Neural progenitor cell (in vitro differentiated cells): ENCODE results near the gene NBR1. TPM values are rescaled to one million over a fixed set of nuclear protein-coding genes. Genes with fewer than 3 reads are reported as not detected.
"Not testable (repeated sequence)": the region's sequence is repeated elsewhere in the genome, so short reads cannot be mapped to it uniquely, and the experiment has no call there.

Source experiments
- DNase-seq: peaks from one replicate; pipeline ENCODE4 v3.0.0-alpha.2; 2016; ENCODE audit warnings: low spot score
- H2AFZ ChIP-seq: fragments of 200-600 bp; sonication (generic); replicated peaks from 2 replicates; pipeline ENCODE4 v1.6.1; 2016; ENCODE audit warnings: antibody characterized with exemption
- H3F3A ChIP-seq: fragments of 200-600 bp; sonication (generic); 2 replicates; pipeline ENCODE4 v1.6.1; 2016; ENCODE audit warnings: antibody characterized with exemption, low read depth
- H3K27ac ChIP-seq: fragments of 200-600 bp; sonication (generic); 2 replicates; pipeline ENCODE4 v1.5.1; 2016; ENCODE audit warnings: mild to moderate bottlenecking
- H3K27me3 ChIP-seq: fragments of 200-600 bp; sonication (generic); 2 replicates; pipeline ENCODE4 v1.6.1; 2016; ENCODE audit warnings: mild to moderate bottlenecking, moderate library complexity
- H3K36me3 ChIP-seq: fragments of 200-600 bp; sonication (generic); 2 replicates; pipeline ENCODE4 v1.5.1; 2016
- H3K4me1 ChIP-seq: fragments of 200-600 bp; sonication (generic); 2 replicates; pipeline ENCODE4 v1.6.1; 2016; ENCODE audit warnings: mixed run types
- H3K4me2 ChIP-seq: fragments of 200-600 bp; sonication (generic); 2 replicates; pipeline ENCODE4 v1.6.1; 2016
- H3K4me3 ChIP-seq: fragments of 200-600 bp; sonication (generic); 2 replicates; pipeline ENCODE4 v1.5.1; 2016
- H3K79me2 ChIP-seq: fragments of 200-600 bp; sonication (generic); 2 replicates; pipeline ENCODE4 v1.6.1; 2016; ENCODE audit warnings: low read depth
- H3K9ac ChIP-seq: fragments of 200-600 bp; sonication (generic); 2 replicates; pipeline ENCODE4 v1.6.1; 2016
- H3K9me3 ChIP-seq: fragments of 200-600 bp; sonication (generic); 2 replicates; pipeline ENCODE4 v1.5.1; 2016; ENCODE audit warnings: low read depth
- H4K20me1 ChIP-seq: fragments of 200-600 bp; sonication (generic); 2 replicates; pipeline ENCODE4 v1.6.1; 2016; ENCODE audit warnings: low read depth
- H3K27ac Mint-ChIP-seq: 3 replicates; pipeline ENCODE4 v1.8.0; 2021; ENCODE audit warnings: mixed read lengths
- H3K27me3 Mint-ChIP-seq: 2 replicates; pipeline ENCODE4 v1.8.0; 2022; ENCODE audit warnings: low read depth, mild to moderate bottlenecking, inconsistent platforms, moderate library complexity, mixed read lengths; ENCODE audit not compliant: insufficient read depth
- H3K36me3 Mint-ChIP-seq: 3 replicates; pipeline ENCODE4 v1.8.0; 2021; ENCODE audit warnings: mixed read lengths
- H3K4me1 Mint-ChIP-seq: 3 replicates; pipeline ENCODE4 v1.8.0; 2021; ENCODE audit warnings: mixed read lengths
- H3K4me3 Mint-ChIP-seq: 3 replicates; pipeline ENCODE4 v1.8.0; 2021; ENCODE audit warnings: mild to moderate bottlenecking, moderate library complexity, mixed read lengths
- H3K9me3 Mint-ChIP-seq: 3 replicates; pipeline ENCODE4 v1.8.0; 2020; ENCODE audit warnings: mixed read lengths
- CTCF ChIP-seq: fragments of 200-600 bp; sonication (generic); IDR thresholded peaks from 2 replicates; pipeline ENCODE4 v1.5.1; 2017; ENCODE audit warnings: antibody characterized with exemption, mild to moderate bottlenecking
- EZH2 ChIP-seq: fragments of 200-600 bp; sonication (generic); IDR thresholded peaks from 2 replicates; pipeline ENCODE4 v1.6.1; 2017; ENCODE audit warnings: antibody characterized with exemption, mild to moderate bottlenecking, moderate library complexity
- EZH2phosphoT487 ChIP-seq: fragments of 200-600 bp; sonication (generic); IDR thresholded peaks from 2 replicates; pipeline ENCODE4 v1.6.1; 2017; ENCODE audit warnings: antibody characterized with exemption
- total RNA-seq: library from RNA; depleted of rRNA; stranded (reverse); fragments of >200 nt; gene quantifications from 2 replicates; pipeline ENCODE4 v1.2.3, GENCODE V29; 2015; ENCODE audit warnings: low replicate concordance

Gene NBR1
- total RNA-seq, 1 donor from 2014 or later: 76.5 TPM

- Mint-ChIP-seq H3K4me3 (no peak overlapping the region), H3K27ac (no peak overlapping the region), H3K27me3 (peaks cover 3% of the 10 kb centered on the region), H3K36me3 (no peaks in the 10 kb centered on the region), H3K4me1 (peaks cover 2% of the 10 kb centered on the region), H3K9me3 (no peaks in the 10 kb centered on the region)
- Histone ChIP-seq H3K4me1 (no peaks in the 10 kb centered on the region), H4K20me1 (no peaks in the 10 kb centered on the region), H3K4me2 (no peak overlapping the region), H3K79me2 (no peaks in the 10 kb centered on the region), H2AFZ (no peak overlapping the region), H3K36me3 (no peaks in the 10 kb centered on the region), H3K27ac (no peak overlapping the region), H3K4me3 (no peak overlapping the region), H3K9ac (no peak overlapping the region), H3F3A (no peaks in the 10 kb centered on the region), H3K27me3 (no peaks in the 10 kb centered on the region), H3K9me3 (no peaks in the 10 kb centered on the region)
- no peak for TF ChIP-seq CTCF
- no peak for TF ChIP-seq EZH2
- TF ChIP-seq EZH2phosphoT487: no peak
- DNase-seq: peak; percentile 10
Measured at GRCh38 chr17:43220511-43221125, 49.6 kb downstream of the NBR1 start.

GRCh38 chr17:43224146-43224705, 53.2 kb downstream of the NBR1 start:
- Histone ChIP-seq H3F3A (no peaks in the 10 kb centered on the region), H4K20me1 (no peaks in the 10 kb centered on the region), H3K4me3 (no peak overlapping the region), H3K9ac (no peak overlapping the region), H3K27ac (no peak overlapping the region), H2AFZ (no peak overlapping the region), H3K79me2 (no peaks in the 10 kb centered on the region), H3K9me3 (no peaks in the 10 kb centered on the region), H3K4me2 (no peak overlapping the region), H3K36me3 (no peaks in the 10 kb centered on the region), H3K4me1 (no peaks in the 10 kb centered on the region), H3K27me3 (no peaks in the 10 kb centered on the region)
- no peak overlapping the region for H3K4me3 Mint-ChIP-seq
- H3K4me1 Mint-ChIP-seq: peaks cover 2% of the 10 kb centered on the region
- H3K36me3 Mint-ChIP-seq: no peaks in the 10 kb centered on the region
- peaks cover 3% of the 10 kb centered on the region for H3K27me3 Mint-ChIP-seq
- H3K9me3 Mint-ChIP-seq: no peaks in the 10 kb centered on the region
- H3K27ac Mint-ChIP-seq: no peak overlapping the region
- DNase-seq: no peak
- TF ChIP-seq EZH2 (no peak), EZH2phosphoT487 (no peak), CTCF (no peak)

- no peak overlapping the region for H3K4me3 Mint-ChIP-seq
- DNase-seq: no peak
Measured at GRCh38 chr17:43226393-43226792, 55.4 kb downstream of the NBR1 start.

GRCh38 chr17:43228020-43228782, 57.2 kb downstream of the NBR1 start, which contains the start of gene CCDC200:
Gene CCDC200, minus strand, starts transcription at chr17:43228623. Its CDS starts 69 bp downstream, at chr17:43228554.
- not testable (repeated sequence) for H2AFZ ChIP-seq, H3K9me3 ChIP-seq, H3F3A ChIP-seq, H3K4me1 Mint-ChIP-seq, H3K9ac ChIP-seq, H3K36me3 ChIP-seq, H4K20me1 ChIP-seq, H3K4me3 Mint-ChIP-seq, H3K27ac Mint-ChIP-seq, H3K27me3 ChIP-seq, H3K27me3 Mint-ChIP-seq, H3K36me3 Mint-ChIP-seq, H3K4me1 ChIP-seq, H3K27ac ChIP-seq, H3K9me3 Mint-ChIP-seq, H3K4me3 ChIP-seq, H3K4me2 ChIP-seq, H3K79me2 ChIP-seq, DNase-seq

More at GRCh38 chr17:43226393-43226792, 55.4 kb downstream of the NBR1 start:
- no peak overlapping the region for H3K27ac ChIP-seq
- H3K9me3 ChIP-seq: no peaks in the 10 kb centered on the region
- no peaks in the 10 kb centered on the region for H3K27me3 ChIP-seq
- no peaks in the 10 kb centered on the region for H3K79me2 ChIP-seq
- H3K27ac Mint-ChIP-seq: no peak overlapping the region
- peaks cover 2% of the 10 kb centered on the region for H3K4me1 Mint-ChIP-seq
- no peak overlapping the region for H3K4me3 ChIP-seq
- H3K27me3 Mint-ChIP-seq: peaks cover 3% of the 10 kb centered on the region
- H3K9ac ChIP-seq: no peak overlapping the region
- no peaks in the 10 kb centered on the region for H3K4me1 ChIP-seq
- H3K9me3 Mint-ChIP-seq: no peaks in the 10 kb centered on the region
- no peaks in the 10 kb centered on the region for H3K36me3 ChIP-seq
- no peak overlapping the region for H3K4me2 ChIP-seq
- H4K20me1 ChIP-seq: no peaks in the 10 kb centered on the region
- no peak overlapping the region for H2AFZ ChIP-seq
- TF ChIP-seq EZH2 (no peak), CTCF (no peak), EZH2phosphoT487 (no peak)
- H3F3A ChIP-seq: no peaks in the 10 kb centered on the region
- H3K36me3 Mint-ChIP-seq: no peaks in the 10 kb centered on the region

- not testable (repeated sequence) for H2AFZ ChIP-seq, H3K9ac ChIP-seq, H3K27me3 Mint-ChIP-seq, H3K4me1 Mint-ChIP-seq, H3K9me3 ChIP-seq, H3K27me3 ChIP-seq, H3K4me3 ChIP-seq, DNase-seq, H3K36me3 Mint-ChIP-seq, H3K4me3 Mint-ChIP-seq, H3K27ac ChIP-seq, H3K79me2 ChIP-seq, H3F3A ChIP-seq, H3K9me3 Mint-ChIP-seq, H4K20me1 ChIP-seq, H3K27ac Mint-ChIP-seq, H3K36me3 ChIP-seq, H3K4me1 ChIP-seq
- peak overlapping the region; percentile 0 for H3K4me2 ChIP-seq
Measured at GRCh38 chr17:43231205-43232020, 60.4 kb downstream of the NBR1 start.
